GM06990 (cell line): Measurements from ENCODE around the gene FNDC10.

Source experiments
- DNase-seq: peaks from one replicate; pipeline ENCODE4 v3.0.0-alpha.2; 2011; ENCODE audit not compliant: insufficient read length; ENCODE audit errors: extremely low read depth
- H3K27me3 ChIP-seq: replicated peaks from 2 replicates; pipeline ENCODE4 v1.6.0; 2011; ENCODE audit warnings: low read length; ENCODE audit not compliant: control insufficient read depth, insufficient read depth
- H3K36me3 ChIP-seq: 2 replicates; pipeline ENCODE4 v1.5.1; 2011; ENCODE audit warnings: low read length; ENCODE audit not compliant: control insufficient read depth, insufficient read depth
- H3K4me3 ChIP-seq: replicated peaks from 2 replicates; pipeline ENCODE4 v1.5.1; 2011; ENCODE audit warnings: low read depth, mild to moderate bottlenecking, control low read depth, low read length
- TF ChIP-seq, protein P1 (sequence below): IDR thresholded peaks from 2 replicates; pipeline ENCODE4 v1.5.1; 2011; ENCODE audit warnings: low read length, control low read depth, mild to moderate bottlenecking, inconsistent platforms; ENCODE audit not compliant: insufficient read depth, poor library complexity, severe bottlenecking

Gene FNDC10

DNA sequence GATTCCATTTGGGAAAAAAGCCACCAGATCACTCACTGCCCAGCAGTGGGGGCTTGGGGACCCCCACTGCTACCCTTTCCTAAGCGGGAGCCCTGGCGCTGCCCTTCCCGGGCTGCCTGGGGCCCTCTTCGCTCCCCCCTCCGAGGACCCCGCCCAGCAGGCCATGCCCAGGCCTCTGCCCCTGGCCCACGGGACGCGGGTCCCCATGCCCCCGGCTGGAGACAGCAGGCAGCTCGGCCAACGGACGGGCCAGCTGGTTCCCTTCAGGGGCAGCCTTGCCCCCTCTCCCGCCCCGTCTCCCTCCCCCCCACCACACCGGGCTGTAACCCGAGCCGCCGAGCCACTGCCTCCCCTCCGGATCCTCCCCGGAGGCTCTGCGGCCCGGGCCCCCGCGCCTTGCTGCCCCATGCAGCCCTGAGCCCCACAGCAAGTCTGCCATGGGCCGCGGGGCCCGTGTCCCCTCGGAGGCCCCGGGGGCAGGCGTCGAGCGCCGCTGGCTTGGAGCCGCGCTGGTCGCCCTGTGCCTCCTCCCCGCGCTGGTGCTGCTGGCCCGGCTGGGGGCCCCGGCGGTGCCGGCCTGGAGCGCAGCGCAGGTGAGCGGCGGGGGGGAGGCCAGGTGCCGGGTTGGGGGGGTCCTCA lies 32.0 kb upstream of the FNDC10 start, which contains the start of gene MMP23B:
TSS of gene MMP23B (plus strand) at position 392 of the 639 bp plus-strand sequence. CDS start at position 438, 46 bp downstream.
- DNase-seq: peak; percentile 13

DNA sequence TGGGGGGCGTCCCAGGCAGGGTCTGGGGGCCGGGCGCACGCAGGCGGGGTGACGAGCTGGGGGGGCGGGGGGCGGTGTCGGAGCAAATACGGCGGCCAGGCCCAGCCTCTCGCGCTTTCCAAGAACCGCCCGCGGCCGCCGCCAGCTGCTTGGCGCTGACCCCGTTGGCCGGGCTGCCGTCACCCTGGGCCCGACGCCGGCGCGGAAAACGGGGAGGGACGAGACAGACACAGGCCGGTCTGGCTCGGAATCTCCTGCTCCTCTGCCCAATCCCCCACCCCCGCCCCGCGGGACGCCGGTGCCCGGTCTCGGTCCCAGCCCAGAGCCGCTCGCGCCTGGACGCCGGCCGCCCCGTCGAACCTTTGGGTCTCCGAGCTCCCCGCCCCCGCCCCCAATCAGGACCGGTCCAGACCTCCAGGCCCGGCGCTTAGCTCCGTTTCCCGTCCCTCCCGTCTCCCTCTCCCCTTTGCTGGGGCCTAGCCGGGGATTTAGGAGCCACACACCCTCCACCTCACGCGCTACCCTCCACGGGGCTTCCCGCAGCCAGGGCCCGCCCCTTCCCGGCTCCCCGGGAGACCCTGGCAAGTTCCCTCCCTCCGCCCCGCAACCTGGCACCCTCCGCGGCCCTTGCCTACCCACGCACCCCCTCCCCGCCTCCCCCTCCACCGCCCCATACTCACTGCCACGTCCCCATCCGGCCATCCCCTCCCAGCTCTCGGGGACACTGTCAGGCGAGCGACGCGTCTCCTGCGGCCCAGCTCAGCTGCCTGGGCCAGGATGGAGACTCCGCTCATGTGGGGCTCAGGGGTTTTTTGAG lies 31.2 kb upstream of the FNDC10 start:
- Histone ChIP-seq H3K36me3 (no peaks in the 10 kb centered on the region), H3K4me3 (no peak overlapping the region), H3K27me3 (no peaks in the 10 kb centered on the region; the same call in 1 of the 2 replicates)
- TF ChIP-seq, protein P1, sequence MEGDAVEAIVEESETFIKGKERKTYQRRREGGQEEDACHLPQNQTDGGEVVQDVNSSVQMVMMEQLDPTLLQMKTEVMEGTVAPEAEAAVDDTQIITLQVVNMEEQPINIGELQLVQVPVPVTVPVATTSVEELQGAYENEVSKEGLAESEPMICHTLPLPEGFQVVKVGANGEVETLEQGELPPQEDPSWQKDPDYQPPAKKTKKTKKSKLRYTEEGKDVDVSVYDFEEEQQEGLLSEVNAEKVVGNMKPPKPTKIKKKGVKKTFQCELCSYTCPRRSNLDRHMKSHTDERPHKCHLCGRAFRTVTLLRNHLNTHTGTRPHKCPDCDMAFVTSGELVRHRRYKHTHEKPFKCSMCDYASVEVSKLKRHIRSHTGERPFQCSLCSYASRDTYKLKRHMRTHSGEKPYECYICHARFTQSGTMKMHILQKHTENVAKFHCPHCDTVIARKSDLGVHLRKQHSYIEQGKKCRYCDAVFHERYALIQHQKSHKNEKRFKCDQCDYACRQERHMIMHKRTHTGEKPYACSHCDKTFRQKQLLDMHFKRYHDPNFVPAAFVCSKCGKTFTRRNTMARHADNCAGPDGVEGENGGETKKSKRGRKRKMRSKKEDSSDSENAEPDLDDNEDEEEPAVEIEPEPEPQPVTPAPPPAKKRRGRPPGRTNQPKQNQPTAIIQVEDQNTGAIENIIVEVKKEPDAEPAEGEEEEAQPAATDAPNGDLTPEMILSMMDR: no peak
- peak; percentile 15 for DNase-seq

More for the DNA sequence above, 32.0 kb upstream of the FNDC10 start, which contains the start of gene MMP23B:
- no peak within 1 kb of the TSS for H3K4me3 ChIP-seq
- peaks cover 1% of the 10 kb centered on the region; the same call in 1 of the 2 replicates for H3K36me3 ChIP-seq
- no peaks in the 10 kb centered on the region; the same call in 1 of the 2 replicates for H3K27me3 ChIP-seq
- TF ChIP-seq, protein P1: no peak

DNA sequence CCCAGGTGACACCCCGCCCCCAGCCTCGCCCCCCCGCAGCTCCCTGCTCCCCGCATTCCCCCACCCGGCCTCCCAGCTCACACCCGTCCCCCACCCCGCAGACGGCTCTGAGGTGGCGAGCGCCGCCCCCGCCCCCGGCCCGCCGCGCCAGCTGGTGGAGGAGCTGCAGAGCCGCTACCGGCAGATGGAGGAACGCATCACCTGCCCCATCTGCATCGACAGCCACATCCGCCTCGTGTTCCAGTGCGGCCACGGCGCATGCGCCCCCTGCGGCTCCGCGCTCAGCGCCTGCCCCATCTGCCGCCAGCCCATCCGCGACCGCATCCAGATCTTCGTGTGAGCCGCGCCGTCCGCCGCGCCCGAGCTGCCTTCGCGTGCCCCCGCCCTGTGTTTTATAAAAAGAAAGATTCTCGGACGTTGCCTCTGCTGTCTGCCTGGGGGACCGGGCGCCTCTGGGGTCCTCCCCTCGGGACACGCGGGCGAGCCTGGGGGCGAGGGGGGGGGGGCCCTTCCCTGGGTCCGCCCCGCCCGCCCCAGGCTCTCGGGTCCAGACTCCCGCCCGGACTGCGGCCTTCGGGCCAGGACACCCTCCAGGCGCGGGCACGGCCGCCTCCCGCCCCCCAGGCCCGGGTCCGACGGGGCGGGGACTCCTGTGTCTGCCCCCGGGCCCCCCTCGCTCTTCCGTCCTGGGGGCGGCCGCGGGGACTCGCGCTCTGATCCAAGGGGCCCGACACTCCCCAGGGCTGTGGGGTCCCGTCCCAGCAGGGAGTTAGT lies 30.4 kb upstream of the FNDC10 start:
- peak; percentile 98 for DNase-seq
- Histone ChIP-seq H3K4me3 (peak overlapping the region; percentile 25), H3K27me3 (no peaks in the 10 kb centered on the region; the same call in 1 of the 2 replicates), H3K36me3 (no peaks in the 10 kb centered on the region)
- TF ChIP-seq, protein P1: no peak

DNA sequence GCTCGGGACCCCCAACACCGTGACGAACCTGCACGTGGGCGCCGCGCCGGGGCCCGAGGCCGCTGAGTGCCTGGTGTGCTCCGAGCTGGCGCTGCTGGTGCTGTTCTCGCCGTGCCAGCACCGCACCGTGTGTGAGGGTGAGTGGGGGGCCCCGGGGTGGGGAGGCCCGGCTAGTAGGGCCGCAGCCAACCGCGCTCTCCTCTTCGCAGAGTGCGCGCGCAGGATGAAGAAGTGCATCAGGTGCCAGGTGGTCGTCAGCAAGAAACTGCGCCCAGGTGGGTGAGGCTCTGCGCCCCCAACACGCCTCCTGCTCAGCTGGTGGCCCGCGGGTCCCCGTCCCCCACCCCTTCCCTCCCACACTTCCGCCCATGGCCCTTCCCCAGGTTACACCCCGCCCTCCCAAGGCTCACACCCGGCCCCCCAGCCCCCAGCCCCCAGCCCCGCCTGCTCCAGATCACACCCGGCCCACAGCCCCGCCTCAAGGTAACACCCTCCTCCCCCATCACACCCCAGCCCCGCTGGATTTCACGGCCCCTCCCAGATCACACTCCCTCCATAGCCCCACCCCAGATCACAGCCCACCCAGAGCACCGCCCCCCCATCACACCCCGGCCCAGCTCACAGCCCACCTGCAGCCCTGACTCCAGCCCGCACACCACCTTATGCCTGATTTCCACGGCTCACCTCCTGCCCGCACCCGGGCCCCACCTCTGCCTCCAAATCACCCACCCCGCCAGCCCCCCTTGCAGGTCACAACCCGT lies 29.7 kb upstream of the FNDC10 start:
- H3K36me3 ChIP-seq: no peaks in the 10 kb centered on the region
- TF ChIP-seq, protein P1: no peak
- peak; percentile 42 for DNase-seq
- H3K27me3 ChIP-seq: no peaks in the 10 kb centered on the region; the same call in 1 of the 2 replicates
- H3K4me3 ChIP-seq: peak overlapping the region; percentile 25
